Measurements from ENCODE around the gene PDZD4. TPM values are rescaled to one million over a fixed set of nuclear protein-coding genes. Genes with fewer than 3 reads are reported as not detected.

PDZD4 gene
- total RNA-seq, 4 donors from 2014 or later = 3.2 to 7.0 (median 4.5) TPM

DNA sequence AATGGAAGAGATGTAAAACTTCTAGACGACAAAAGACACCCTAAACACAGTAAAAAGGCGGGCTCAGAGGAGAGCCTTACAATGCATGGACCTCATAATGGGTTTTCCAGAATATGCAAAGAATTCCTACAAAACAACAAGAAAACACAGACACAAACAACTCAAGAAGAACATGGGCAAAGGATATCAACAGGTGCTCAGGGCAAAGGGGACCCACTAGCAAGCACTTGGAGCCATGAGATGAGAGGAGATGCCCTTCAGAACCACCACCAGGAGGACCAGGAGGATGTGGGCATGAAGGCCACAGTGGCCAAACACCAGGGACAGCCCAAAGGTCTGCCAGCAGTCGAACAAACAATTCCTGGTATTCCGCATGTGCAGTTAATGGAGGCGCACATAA is 17.2 kb downstream of the PDZD4 start:
- Histone ChIP-seq H3K27ac (no peak overlapping the region), H3K4me3 (replicated peaks in 1 of 3) (no peak overlapping the region), H3K27me3 (no peaks in the 10 kb centered on the region), H3K36me3 (no peaks in the 10 kb centered on the region), H3K4me1 (no peaks in the 10 kb centered on the region), H3K9me3 (no peaks in the 10 kb centered on the region)
- intact Hi-C loops (cut with DNase I) = no loop called here
- TF ChIP-seq POLR2A (IDR thresholded peaks at IDR 0.05) = no peak
- TF ChIP-seq, protein P1, sequence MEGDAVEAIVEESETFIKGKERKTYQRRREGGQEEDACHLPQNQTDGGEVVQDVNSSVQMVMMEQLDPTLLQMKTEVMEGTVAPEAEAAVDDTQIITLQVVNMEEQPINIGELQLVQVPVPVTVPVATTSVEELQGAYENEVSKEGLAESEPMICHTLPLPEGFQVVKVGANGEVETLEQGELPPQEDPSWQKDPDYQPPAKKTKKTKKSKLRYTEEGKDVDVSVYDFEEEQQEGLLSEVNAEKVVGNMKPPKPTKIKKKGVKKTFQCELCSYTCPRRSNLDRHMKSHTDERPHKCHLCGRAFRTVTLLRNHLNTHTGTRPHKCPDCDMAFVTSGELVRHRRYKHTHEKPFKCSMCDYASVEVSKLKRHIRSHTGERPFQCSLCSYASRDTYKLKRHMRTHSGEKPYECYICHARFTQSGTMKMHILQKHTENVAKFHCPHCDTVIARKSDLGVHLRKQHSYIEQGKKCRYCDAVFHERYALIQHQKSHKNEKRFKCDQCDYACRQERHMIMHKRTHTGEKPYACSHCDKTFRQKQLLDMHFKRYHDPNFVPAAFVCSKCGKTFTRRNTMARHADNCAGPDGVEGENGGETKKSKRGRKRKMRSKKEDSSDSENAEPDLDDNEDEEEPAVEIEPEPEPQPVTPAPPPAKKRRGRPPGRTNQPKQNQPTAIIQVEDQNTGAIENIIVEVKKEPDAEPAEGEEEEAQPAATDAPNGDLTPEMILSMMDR (IDR thresholded peaks at IDR 0.05) = no peak
- DNase-seq = no peak
- WGBS, 2 donors = 93 to 98% methylated on average over 5 of the region's 5 CpGs

- no peak for DNase-seq
- WGBS, 2 donors = 38% methylated on average over 10 of the region's 14 CpGs; no CpG with 5 or more reads in 1 of the 2 donors
- H3K4me1 ChIP-seq = no peaks in the 10 kb centered on the region
- TF ChIP-seq, protein P1 (IDR thresholded peaks at IDR 0.05) = no peak
- TF ChIP-seq POLR2A (IDR thresholded peaks at IDR 0.05) = no peak
- H3K9me3 ChIP-seq = no peaks in the 10 kb centered on the region
- intact Hi-C loops (cut with DNase I) = no loop called here
- H3K27ac ChIP-seq = no peak overlapping the region
- no peaks in the 10 kb centered on the region for H3K36me3 ChIP-seq
- no peak overlapping the region for H3K4me3 ChIP-seq (replicated peaks in 1 of 3)
- H3K27me3 ChIP-seq = no peaks in the 10 kb centered on the region
Observed at GRCh38 chrX:153812220-153812619, 18.1 kb downstream of the PDZD4 start.

- H3K4me3 ChIP-seq (replicated peaks in 1 of 3) = no peak overlapping the region
- no peaks in the 10 kb centered on the region for H3K9me3 ChIP-seq
- WGBS, 2 donors = 80 to 85% methylated on average over 2 to 6 of the region's 19 CpGs
- no peaks in the 10 kb centered on the region for H3K4me1 ChIP-seq
- no peak for DNase-seq
- TF ChIP-seq, protein P1 (IDR thresholded peaks at IDR 0.05) = no peak
- TF ChIP-seq POLR2A (IDR thresholded peaks at IDR 0.05) = no peak
- no peaks in the 10 kb centered on the region for H3K36me3 ChIP-seq
- no peaks in the 10 kb centered on the region for H3K27me3 ChIP-seq
- intact Hi-C loops (cut with DNase I) = no loop called here
- H3K27ac ChIP-seq = no peak overlapping the region
Observed at GRCh38 chrX:153807976-153808375, 22.4 kb downstream of the PDZD4 start.

- no peaks in the 10 kb centered on the region for H3K4me1 ChIP-seq
- TF ChIP-seq, protein P1 (IDR thresholded peaks at IDR 0.05) = no peak
- TF ChIP-seq POLR2A (IDR thresholded peaks at IDR 0.05) = no peak
- no peaks in the 10 kb centered on the region for H3K27me3 ChIP-seq
- intact Hi-C loops (cut with DNase I) = no loop called here
- WGBS, 2 donors = 86 to 87% methylated on average over 2 to 3 of the region's 28 CpGs
- H3K4me3 ChIP-seq (replicated peaks in 1 of 3) = no peak overlapping the region
- DNase-seq = no peak
- no peaks in the 10 kb centered on the region for H3K36me3 ChIP-seq
- H3K27ac ChIP-seq = no peak overlapping the region
- no peaks in the 10 kb centered on the region for H3K9me3 ChIP-seq
Observed at GRCh38 chrX:153806999-153807575, 23.3 kb downstream of the PDZD4 start.

DNA sequence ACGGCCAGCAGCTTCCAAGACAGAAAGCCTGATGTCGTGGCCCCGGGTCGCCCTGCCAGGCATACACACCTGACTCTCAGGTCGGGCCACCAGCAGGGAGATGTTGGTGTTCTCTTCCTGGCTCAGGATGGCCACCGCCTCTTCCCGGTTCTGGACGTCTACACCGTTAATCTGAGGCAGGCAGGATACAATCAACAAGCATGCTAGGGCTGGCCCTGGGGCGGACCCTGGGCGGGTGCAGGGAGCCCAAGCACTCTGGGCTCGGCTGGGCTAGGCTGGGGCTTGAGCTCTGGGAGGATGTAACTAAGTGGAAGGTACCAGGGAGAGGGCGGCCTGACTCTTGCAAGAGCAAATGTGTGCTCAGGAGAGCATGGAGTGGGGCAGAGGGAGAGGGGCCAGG is 24.9 kb downstream of the PDZD4 start:
- no peak for DNase-seq
- no peaks in the 10 kb centered on the region for H3K4me1 ChIP-seq
- WGBS, 2 donors = 76 to 94% methylated on average over 4 to 7 of the region's 13 CpGs
- no peaks in the 10 kb centered on the region for H3K27me3 ChIP-seq
- H3K27ac ChIP-seq = no peak overlapping the region
- TF ChIP-seq, protein P1 (IDR thresholded peaks at IDR 0.05) = no peak
- no peak for TF ChIP-seq POLR2A (IDR thresholded peaks at IDR 0.05)
- intact Hi-C loops (cut with DNase I) = no loop called here
- H3K36me3 ChIP-seq = no peaks in the 10 kb centered on the region
- H3K9me3 ChIP-seq = no peaks in the 10 kb centered on the region
- no peak overlapping the region for H3K4me3 ChIP-seq (replicated peaks in 1 of 3)

All from thyroid gland (tissue), 4 donors.